ENCODE measurements around the gene TMEM54.

TMEM54 gene

DNA sequence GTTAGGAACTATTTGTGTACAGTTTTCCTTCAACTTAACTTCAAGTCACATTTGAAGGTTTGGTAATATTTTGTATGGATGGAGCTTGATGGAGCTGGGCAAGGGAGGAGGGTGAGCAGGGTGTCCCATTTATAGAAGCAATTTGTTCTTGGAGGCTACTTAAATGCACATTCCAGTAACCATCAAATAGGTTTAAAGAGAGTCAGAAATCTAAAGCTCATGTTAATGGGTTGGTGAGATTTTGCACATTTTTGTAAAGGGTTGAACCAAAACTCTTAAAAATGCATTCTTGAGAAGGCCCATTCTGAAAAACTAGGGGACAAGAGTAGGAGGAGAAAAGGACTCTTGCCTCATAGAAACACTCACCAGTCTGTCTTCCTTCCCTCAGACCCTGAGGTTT is 40.6 kb downstream of the TMEM54 start:
- DNase-seq: no peak

GRCh38 chr1:32859915-32860314 is 41.3 kb downstream of the TMEM54 start:
- DNase-seq: no peak

DNA sequence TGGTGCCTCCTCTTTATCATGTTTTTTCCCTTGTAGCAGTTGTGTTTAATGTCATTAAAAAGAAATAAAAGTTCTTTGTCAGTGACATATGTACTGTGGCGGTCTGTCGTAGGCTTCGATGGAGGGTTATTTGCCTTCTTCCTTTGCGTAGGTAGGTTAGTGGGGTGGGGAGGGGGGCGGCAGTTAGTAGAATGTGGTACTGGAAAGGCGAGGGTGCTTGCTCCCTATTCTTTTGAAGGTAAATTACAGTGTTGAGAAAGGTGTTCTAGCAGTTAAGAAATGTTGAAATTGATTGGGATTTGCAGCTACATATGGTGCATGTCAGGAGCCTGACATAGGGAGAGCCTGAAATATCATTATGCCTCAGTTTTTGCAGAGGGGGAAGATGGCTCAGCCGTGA is 42.4 kb downstream of the TMEM54 start:
- DNase-seq: no peak

DNA sequence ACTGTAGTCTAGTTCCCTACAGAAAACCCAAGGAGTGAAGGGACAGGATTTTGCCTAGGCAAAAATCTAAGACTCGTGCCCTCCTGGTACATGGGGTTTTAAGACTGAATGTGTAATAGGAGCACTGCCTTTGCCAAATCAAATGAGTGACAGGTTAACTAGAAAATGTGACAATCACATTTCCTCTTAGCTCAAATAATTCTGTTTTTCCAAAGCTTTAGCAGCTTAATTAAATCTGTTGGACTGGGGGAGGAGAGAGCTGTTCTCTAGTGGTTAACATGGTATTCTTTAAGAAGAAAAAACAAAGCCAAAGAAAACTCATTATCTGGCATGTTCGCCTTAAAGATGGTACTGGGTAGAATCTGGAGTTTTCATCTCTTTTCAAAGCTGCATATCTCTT is 43.1 kb downstream of the TMEM54 start:
- no peak for DNase-seq

DNA sequence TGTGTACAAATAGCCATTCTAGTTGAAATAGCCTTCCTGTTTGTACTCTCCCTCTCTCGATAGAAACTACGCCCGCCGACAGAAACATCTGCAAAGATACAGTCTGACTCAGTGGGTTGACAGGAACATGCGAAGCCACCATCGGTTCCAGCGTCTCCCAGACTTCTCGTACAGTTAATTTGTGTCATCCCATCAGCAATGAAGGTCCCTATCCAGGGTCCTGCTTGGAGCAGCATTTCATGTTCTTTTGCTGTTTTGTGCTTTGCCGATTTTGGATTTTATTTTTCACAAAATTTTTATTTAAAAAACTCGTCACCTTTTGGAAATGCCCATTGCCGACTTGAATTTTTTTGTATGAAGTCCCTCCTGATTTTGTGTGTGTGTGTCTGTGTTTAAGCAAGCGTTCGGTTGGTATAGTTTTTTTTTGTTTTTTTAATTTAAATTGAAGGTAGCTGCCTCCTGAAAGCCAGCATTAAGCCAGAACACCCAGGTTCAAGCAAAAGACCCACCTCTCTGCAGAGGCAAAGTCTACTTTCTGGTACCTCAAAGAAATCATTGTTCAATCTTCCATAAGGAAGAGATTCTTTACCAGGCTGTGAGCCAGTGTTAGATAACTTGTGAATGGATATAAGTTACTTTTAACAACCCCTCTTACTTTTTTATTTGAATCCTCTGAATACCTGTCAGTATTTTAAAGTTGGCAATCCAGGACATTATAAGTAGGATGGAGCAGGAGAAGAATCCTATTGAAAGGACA is 45.1 kb downstream of the TMEM54 start:
- no peak for DNase-seq

- no peak for DNase-seq
Measured at GRCh38 chr1:32848354-32849063, 52.7 kb downstream of the TMEM54 start.

Data from NCI-H345 (cell line).